NCI-H187 (cell line): Measurements from ENCODE around the gene DSCAM.

Experiments used
- DNase-seq, 2 experiments: peaks; one replicate each; lab custom pipeline; 2025; lab: John Stamatoyannopoulos, UW

DSCAM gene

DNA sequence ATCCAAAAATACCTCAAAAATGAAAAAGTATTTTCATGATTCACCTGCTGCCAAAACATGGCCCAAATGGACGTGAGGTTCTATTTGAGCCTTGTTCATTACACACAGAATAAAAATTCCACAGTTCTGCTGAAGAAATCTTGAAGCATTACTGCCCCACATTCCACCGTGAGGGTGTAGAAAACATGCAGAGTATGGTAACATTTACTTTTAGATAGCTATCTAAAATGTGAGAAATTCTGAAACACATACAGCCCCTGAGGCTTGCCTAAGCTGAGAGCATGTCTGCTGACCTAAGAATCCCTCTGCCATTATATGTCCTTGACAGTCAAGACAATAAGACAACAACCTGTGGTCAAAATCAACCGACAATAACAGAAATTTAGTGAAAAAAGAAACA is 186.5 kb downstream of the DSCAM start:
- no peak for DNase-seq

DNA sequence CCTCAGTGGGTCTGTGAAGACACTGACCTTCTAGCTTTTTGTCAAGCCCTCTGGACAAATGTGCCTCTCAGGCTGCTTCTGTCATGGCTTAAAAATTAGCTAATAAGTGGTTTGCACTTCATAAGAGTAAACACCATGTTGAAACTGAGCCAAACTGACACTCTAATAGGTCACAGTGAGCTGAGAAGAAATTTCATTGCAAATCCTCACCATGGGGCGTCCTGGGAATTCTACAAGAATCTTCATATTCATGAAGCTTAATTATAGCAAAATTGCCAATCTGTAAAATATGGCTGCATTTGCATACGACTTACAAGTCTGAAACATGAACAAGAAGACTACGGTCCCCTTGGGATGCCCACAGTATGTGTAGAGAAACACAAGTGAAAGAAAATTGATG is 188.6 kb downstream of the DSCAM start:
- no peak for DNase-seq

DNA sequence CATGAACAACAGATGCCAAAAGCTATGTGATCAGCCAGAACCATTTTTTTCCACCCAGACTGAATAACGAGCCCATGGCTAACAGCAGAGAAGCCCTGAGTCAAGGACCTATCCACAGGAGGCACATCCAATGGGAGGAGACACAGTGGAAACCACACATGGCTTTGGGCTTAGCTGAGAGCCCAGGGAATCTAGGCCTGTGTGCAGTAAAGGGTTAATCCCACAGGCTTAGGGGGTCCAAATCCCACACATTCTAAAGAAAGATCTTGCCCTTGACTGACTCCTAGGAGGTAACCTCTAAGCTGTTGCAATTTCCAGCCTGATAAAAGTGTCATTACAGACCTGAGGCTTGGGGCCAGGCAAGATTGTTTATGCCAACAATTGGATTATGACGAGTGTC is 194.5 kb downstream of the DSCAM start:
- DNase-seq = no peak

- DNase-seq = no peak
Measured at GRCh38 chr21:40647706-40648105, 199.3 kb downstream of the DSCAM start.

GRCh38 chr21:40646651-40647050 is 200.3 kb downstream of the DSCAM start:
- DNase-seq = no peak

- no peak for DNase-seq
Measured at GRCh38 chr21:40641042-40641441, 205.9 kb downstream of the DSCAM start.

GRCh38 chr21:40640266-40640789 is 206.6 kb downstream of the DSCAM start:
- no peak for DNase-seq

GRCh38 chr21:40639616-40640194 is 207.3 kb downstream of the DSCAM start:
- no peak for DNase-seq

DNA sequence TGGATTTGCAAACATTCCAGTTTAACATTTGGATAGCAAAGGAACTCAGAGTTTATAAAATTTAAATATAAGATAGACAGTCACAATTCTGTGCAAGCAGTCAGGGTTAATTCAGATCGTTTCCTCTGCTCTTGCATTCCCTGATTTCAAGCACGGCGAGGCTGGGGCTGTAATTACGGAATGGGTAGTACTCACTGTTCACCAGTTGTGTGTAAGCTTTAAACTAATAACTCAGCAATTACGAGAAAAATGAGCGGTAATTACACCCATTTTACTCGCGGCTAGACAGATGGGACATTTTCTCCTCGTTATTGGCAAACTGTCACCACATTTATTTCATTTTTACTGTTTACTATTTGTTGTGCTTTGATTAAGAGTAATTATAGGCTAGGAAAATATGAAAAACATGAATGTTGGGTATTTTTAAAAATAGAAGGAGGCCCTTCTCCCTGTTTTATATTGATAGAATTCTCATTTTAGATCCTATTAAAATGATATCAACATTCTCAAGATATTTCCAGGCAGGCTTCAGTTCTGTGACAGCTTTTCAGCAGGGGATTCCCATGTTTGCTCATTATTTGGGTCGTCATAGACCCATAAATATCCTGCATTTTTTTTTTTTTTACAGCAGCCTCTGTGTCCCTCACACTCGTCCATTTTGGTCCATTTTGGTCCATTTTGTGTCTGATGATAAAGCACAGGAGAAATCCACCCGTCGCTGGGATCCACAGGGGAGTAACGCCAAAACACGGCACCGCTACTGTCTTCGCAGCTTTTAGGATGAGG is 208.3 kb downstream of the DSCAM start:
- no peak for DNase-seq

DNA sequence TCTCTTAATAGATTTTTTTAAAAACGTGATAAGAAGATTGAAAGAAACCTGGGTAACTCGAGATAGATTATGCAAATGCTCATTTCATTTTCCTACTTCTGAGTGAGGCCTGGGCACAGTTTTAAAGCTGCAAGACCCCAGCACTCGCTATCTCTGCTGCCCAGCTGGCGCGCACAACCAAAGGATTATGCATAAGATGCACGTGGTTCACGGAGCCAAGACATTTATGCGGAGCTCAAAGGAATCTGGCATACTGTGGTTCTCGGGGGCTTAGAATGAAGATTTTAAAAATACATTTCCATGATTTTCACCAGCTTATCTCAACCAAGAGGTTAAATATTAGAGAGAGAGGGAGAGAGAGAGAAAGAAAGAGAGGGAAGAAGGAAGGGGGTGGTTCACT is 210.9 kb downstream of the DSCAM start:
- no peak for DNase-seq

DNA sequence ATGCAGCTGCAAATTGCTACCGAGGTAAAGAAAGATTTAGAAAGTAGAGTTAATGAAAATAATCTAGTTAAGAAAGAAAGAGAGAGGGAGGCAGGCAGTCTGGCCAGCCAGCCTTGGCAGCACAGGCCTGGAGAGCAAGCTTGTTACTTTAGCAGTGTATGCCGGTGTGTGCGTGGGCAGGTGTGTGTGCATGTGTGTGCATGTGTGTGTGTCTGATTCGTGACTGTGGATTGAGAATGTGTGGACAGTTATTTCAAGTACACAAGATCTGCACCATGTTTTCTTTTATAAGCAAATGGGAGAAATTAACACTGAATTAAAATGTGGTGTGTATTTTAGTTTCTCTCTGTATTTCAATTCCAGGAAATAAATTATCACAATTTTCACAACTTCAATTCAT is 211.6 kb downstream of the DSCAM start:
- no peak for DNase-seq

GRCh38 chr21:40634141-40634540 is 212.8 kb downstream of the DSCAM start:
- DNase-seq = no peak

DNA sequence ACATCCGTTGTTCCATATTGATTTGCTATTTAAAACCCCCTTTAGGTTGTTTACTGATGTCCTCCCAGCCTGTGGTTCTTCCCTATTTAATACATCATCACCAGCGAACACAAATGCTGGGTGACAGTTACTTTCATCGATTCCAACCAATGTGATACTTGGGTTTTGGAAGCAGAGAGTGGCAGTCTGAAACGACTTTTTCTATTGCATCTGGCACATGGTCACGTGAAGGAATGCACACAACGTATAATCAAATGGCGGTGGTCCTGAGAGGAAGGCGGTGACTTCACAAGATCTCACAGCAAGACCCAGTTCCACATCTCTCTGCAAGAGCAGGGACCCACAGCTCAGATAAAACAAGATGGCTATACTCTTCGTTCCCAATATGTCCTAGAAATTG is 213.9 kb downstream of the DSCAM start:
- DNase-seq = no peak

DNA sequence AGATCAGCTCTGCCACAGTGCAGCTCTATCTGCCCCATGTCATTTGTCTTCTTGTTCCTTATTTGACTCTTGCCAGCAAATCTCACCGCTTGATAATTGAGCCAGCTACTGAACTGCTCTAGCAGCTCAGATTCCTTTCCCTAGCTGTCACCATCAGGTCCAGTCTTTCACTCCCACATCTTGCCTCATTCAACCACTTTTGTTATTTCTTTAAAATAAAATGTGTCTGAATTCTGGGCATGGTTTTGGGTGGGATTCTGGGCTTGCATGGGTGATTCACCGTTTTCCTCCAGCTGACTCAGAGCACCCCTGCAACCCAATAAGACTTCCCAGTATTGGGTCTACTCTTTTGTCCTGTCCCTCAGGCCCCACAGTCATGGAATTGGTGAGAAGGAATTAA is 215.7 kb downstream of the DSCAM start:
- DNase-seq = no peak

GRCh38 chr21:40625991-40626390 is 221.0 kb downstream of the DSCAM start:
- DNase-seq = no peak

GRCh38 chr21:40623528-40623927 is 223.4 kb downstream of the DSCAM start:
- no peak for DNase-seq

- no peak for DNase-seq
Measured at GRCh38 chr21:40622531-40622930, 224.4 kb downstream of the DSCAM start.

DNA sequence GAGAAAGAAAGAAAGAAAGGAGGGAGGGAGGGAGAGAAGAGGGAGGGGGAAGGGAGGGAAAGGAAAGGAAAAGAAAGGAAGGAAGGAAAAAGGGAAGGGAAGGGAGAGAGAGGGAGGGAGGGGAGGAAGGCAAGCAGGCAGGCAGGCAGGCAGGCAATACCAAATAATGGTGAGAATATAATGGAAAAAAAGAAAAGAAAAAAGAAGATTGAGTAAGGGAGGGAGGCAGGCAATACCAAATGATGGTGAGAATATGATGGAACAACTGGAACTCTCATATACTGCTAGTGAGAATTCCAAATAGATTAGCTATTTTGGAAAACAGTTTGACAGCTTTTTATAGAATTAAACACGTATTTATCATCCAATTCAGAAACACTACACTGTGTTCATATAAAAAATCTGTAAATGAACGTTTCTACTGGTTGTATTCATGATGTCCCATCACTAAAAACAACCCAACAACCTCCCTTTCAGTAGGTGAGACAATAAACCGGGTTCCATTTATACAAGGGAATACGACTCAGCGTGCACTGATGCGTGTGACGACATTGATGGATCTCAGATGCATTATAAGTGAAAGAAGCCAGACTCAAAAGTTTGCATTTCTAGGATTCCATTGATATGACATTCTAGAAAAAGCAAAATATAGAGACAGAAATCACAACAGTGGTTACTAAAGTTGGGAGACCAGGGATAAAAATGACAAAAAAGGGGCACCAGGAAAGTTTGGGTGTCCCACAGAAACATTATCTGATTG is 226.4 kb downstream of the DSCAM start:
- DNase-seq = no peak

DNA sequence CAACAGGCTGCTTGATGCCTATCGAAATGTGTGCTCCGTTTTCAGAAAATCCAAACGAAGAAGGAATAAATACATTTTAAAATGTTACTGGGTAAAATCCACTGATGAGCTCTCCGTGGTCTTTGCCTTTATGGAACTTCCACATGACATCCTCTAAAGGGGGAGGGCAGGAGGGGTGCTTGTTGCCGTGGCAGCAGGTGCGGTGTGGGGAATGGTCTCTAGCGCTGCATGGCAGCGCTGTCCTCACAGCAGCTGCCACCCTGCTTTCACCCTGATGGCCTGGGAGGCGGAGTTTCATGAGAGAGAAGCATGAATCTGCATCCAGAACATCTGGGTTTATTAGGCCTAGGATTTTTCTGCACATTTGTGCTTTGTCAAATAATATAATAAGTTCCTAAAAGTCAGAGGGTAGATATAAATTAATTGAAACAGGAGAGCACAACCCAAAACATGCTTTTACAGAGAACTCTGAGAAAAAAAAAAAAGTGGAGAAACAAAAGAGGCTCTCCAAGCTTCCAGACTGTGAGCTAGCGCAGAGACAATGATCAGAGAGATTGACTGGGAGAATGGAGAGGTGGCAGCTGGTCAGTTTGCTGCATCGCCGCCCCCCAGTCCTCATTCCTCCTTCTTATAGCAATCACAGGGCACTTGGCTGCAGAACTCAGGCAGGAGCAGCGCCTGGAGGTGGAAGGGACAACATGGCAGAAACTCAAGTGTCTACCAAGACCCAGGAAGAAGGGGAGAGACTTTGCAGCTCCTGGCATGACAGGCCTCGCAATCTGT is 228.6 kb downstream of the DSCAM start:
- no peak for DNase-seq

- no peak for DNase-seq
Measured at GRCh38 chr21:40616377-40616704, 230.6 kb downstream of the DSCAM start.

GRCh38 chr21:40615505-40616376 is 231.2 kb downstream of the DSCAM start:
- no peak for DNase-seq
